Measurements from ENCODE around the gene EIF3K. TPM values are rescaled to one million over a fixed set of nuclear protein-coding genes. Genes with fewer than 3 reads are reported as not detected.

EIF3K gene
- total and polyA plus RNA-seq, 7 donors = 469 to 803 (median 573) TPM

DNA sequence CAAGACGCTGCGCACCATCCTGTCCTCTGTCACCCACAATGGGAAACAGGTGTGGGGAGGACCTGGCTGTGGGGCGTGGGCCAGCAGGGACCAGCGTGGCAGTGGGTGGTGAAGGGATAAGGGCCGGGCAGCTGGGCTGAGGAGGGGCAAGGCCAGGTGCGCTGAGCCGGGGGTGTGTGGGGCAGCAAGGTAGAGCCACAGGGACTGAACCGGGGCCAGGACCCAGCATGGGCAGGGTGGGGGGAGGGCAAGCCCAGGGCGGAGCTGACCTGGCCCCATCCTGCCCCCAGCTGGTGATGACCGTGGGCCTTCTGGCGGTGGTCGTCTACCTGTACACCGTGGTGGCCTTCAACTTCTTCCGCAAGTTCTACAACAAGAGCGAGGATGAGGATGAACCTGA, 38.9 kb upstream of the EIF3K start:
- Histone ChIP-seq H3K4me3 (no peak overlapping the region), H3K4me1 (no peaks in the 10 kb centered on the region), H3K27ac (no peak overlapping the region), H3K9me3 (no peaks in the 10 kb centered on the region), H3K27me3 (no peaks in the 10 kb centered on the region), H3K36me3 (no peaks in the 10 kb centered on the region)
- intact Hi-C loops (cut with DNase I) = no loop called here
- 77 to 89% methylated on average over 15 of the region's 15 CpGs for WGBS, 2 donors
- TF ChIP-seq POLR2AphosphoS5 (IDR thresholded peaks at IDR 0.05) (no peak), POLR2A (IDR thresholded peaks at IDR 0.05) (no peak), EP300 (IDR thresholded peaks at IDR 0.05) (no peak)
- TF ChIP-seq, protein P1, sequence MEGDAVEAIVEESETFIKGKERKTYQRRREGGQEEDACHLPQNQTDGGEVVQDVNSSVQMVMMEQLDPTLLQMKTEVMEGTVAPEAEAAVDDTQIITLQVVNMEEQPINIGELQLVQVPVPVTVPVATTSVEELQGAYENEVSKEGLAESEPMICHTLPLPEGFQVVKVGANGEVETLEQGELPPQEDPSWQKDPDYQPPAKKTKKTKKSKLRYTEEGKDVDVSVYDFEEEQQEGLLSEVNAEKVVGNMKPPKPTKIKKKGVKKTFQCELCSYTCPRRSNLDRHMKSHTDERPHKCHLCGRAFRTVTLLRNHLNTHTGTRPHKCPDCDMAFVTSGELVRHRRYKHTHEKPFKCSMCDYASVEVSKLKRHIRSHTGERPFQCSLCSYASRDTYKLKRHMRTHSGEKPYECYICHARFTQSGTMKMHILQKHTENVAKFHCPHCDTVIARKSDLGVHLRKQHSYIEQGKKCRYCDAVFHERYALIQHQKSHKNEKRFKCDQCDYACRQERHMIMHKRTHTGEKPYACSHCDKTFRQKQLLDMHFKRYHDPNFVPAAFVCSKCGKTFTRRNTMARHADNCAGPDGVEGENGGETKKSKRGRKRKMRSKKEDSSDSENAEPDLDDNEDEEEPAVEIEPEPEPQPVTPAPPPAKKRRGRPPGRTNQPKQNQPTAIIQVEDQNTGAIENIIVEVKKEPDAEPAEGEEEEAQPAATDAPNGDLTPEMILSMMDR (IDR thresholded peaks at IDR 0.05) = no peak
- DNase-seq = no peak

DNA sequence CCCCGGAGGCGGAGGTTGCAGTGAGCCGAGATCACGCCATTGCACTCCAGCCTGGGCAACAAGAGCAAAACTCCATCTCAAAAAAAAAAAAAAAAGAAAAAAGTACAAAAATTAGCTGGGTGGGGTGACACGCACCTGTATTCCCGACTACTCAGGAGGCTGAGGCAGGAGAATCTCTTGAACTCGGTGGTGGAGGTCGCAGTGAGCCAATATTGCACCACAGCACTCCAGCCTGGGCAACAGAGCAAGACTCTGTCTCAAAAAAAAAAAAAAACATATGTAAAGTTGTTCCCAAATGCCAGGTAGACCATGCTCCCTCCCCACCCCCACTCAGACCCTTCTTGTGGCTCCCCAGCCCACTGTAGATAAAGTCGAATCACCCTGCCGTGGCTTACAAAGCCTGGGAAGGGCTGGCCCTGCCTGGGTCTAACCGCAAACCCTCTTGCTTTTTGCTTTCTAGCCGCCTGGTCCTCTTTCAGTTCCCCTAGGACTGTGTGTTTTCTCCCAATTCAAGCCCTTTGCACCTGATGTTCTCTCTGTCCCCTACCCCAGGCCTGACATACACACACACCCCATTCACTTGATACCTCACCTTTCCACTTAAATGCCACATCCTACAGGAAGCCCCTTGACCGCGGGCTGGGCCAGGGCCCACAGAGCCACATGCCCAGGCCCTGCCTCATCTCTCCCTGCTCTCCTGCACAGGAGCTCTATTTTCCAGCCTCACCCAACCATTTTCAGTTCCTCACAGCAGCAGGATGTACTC, 35.6 kb upstream of the EIF3K start:
- intact Hi-C loops (cut with DNase I) = no loop called here
- whole genome bisulfite sequencing, 2 donors = 85 to 90% methylated on average over 14 of the region's 14 CpGs
- H3K27ac ChIP-seq = no peak overlapping the region
- no peaks in the 10 kb centered on the region for H3K27me3 ChIP-seq
- H3K4me1 ChIP-seq = no peaks in the 10 kb centered on the region
- H3K9me3 ChIP-seq = no peaks in the 10 kb centered on the region
- H3K36me3 ChIP-seq = no peaks in the 10 kb centered on the region
- no peak for DNase-seq
- TF ChIP-seq POLR2AphosphoS5 (IDR thresholded peaks at IDR 0.05) = no peak
- TF ChIP-seq POLR2A (IDR thresholded peaks at IDR 0.05) = no peak
- TF ChIP-seq, protein P1 (IDR thresholded peaks at IDR 0.05) = no peak
- TF ChIP-seq EP300 (IDR thresholded peaks at IDR 0.05) = no peak
- H3K4me3 ChIP-seq = no peak overlapping the region

DNA sequence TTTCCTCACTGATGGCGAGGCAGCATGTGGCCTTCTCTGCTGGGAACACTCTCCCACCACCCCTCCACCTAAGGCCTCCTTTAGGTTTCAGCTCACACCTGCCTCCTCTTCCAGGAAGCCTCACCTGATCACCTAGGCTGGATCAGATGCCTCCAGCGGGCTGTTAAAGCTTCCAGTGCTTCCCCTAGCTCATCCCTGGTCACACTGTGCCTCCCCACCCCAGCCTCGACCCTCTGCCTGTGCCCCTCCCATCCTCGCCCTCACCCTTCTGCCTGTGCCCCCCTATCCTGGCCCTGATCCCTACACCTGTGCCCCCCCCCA, 35.0 kb upstream of the EIF3K start:
- Histone ChIP-seq H3K4me3 (no peak overlapping the region), H3K9me3 (no peaks in the 10 kb centered on the region), H3K36me3 (no peaks in the 10 kb centered on the region), H3K27me3 (no peaks in the 10 kb centered on the region), H3K4me1 (no peaks in the 10 kb centered on the region), H3K27ac (no peak overlapping the region)
- DNase-seq = no peak
- intact Hi-C loops (cut with DNase I) = no loop called here
- WGBS, 2 donors = 69 to 74% methylated on average over 4 of the region's 4 CpGs
- TF ChIP-seq, protein P1 (IDR thresholded peaks at IDR 0.05) = no peak
- no peak for TF ChIP-seq POLR2A (IDR thresholded peaks at IDR 0.05)
- no peak for TF ChIP-seq POLR2AphosphoS5 (IDR thresholded peaks at IDR 0.05)
- no peak for TF ChIP-seq EP300 (IDR thresholded peaks at IDR 0.05)

DNA sequence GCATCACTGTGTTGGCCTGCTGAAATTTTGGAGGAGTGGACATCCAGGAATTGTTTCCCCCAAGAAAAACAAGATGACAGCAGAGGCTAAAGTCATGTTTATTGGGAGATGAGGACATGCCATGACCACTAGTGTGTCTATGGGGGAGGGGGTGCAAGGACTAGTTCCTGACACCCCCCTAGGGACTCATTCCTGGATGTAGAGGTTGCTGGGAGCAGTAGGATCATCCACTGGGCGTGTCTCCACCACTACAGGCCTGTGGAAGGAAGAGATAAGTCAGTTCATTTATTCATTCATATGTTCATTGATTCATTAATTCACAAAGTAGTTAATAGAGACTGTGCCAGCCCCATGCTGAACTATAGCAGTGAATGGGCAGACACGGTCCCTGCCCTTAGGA, 31.4 kb upstream of the EIF3K start:
- intact Hi-C loops (cut with DNase I) = no loop called here
- Histone ChIP-seq H3K4me3 (no peak overlapping the region), H3K4me1 (no peaks in the 10 kb centered on the region), H3K27ac (no peak overlapping the region), H3K36me3 (no peaks in the 10 kb centered on the region), H3K27me3 (peaks cover 0 to 5% (median 0%) of the 10 kb centered on the region in 3 donors), H3K9me3 (no peaks in the 10 kb centered on the region)
- 89 to 95% methylated on average over 2 of the region's 2 CpGs for WGBS, 2 donors
- TF ChIP-seq EP300 (IDR thresholded peaks at IDR 0.05) (no peak), POLR2A (IDR thresholded peaks at IDR 0.05) (no peak), POLR2AphosphoS5 (IDR thresholded peaks at IDR 0.05) (no peak)
- TF ChIP-seq, protein P1 (IDR thresholded peaks at IDR 0.05) = no peak
- DNase-seq = no peak

DNA sequence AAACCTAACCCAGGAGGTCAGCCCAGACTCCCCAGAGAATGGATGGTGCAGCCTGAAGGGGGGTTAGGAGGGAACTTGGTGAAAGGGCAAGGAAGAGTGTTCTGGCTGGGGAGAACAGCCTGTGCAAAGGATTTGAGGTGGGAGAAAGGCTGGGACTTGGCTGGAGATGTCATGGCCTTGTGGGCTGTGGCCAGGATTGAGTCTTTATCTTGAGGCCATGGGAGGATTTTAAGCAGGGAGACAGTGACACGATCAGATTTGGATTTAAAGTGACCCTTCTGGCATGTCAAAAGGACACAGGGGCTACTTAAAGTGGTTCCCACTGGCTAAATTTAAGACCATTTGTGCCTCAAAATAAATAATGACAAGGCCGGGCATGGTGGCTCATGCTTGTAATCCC, 30.9 kb upstream of the EIF3K start:
- Histone ChIP-seq H3K4me3 (no peak overlapping the region), H3K36me3 (no peaks in the 10 kb centered on the region), H3K27me3 (peaks cover 0 to 10% (median 2%) of the 10 kb centered on the region in 3 donors), H3K27ac (no peak overlapping the region), H3K9me3 (no peaks in the 10 kb centered on the region), H3K4me1 (no peaks in the 10 kb centered on the region)
- intact Hi-C loops (cut with DNase I) = no loop called here
- no peak for DNase-seq
- WGBS, 2 donors = 79 to 85% methylated on average over 2 of the region's 2 CpGs
- TF ChIP-seq POLR2A (IDR thresholded peaks at IDR 0.05) (no peak), EP300 (IDR thresholded peaks at IDR 0.05) (no peak), POLR2AphosphoS5 (IDR thresholded peaks at IDR 0.05) (no peak)

Measured in sigmoid colon (tissue), 7 donors.